GM15510 (cell line): ENCODE data around the gene MESP1.

Experiments
- POLR2A ChIP-seq: IDR thresholded peaks from 3 replicates; pipeline ENCODE4 v1.6.1; 2011; ENCODE audit warnings: borderline replicate concordance; ENCODE audit not compliant: insufficient read length; ENCODE audit errors: extremely low read depth

Gene MESP1

DNA sequence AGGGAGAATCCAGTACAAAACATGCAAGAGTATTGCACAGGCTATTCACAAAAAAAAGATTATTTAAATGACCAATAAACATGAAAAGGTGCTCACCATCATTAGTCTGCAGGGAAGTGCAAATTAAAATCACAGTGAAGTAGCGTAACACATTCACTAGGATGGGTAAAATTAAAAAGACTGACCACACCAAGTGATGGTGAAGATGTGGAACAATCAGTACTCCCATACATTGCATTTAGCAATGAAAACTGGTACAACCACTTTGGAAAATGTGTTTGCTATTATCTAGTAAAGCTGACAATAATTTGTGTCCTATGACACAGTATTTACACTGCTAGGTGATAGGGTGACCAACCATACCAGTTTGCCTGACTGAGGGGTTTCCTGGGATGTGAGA lies 26.4 kb downstream of the MESP1 start:
- no peak for TF ChIP-seq POLR2A

GRCh38 chr15:89723031-89723430 lies 28.0 kb downstream of the MESP1 start:
- TF ChIP-seq POLR2A: no peak

GRCh38 chr15:89714775-89715174 lies 36.3 kb downstream of the MESP1 start:
- TF ChIP-seq POLR2A: no peak

- no peak for TF ChIP-seq POLR2A
Measured at GRCh38 chr15:89707577-89707976, 43.5 kb downstream of the MESP1 start.

DNA sequence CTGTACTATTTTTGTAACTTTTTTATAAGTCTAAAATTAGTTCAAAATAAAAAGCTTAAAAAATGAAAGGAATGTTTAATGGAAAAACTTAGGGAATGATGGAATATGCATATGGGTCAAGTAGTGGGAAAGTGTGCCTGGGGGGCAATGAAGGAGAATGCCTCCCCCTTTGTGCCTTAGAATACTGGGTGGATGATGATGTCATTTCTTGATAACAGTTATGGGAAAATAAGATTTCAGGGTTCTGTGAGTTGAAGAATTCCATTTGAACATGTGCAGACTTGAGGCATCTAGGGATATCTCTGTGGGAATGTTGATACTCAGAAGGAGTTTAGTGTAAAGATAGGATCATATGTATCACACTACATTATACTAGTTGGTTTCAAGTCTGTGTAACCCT lies 46.6 kb downstream of the MESP1 start:
- TF ChIP-seq POLR2A: no peak
